Hematopoietic multipotent progenitor cell treated with erythropoietin and hydrocortisone succinate and interleukin-3 and kit ligand, for 6 days (in vitro differentiated cells): ENCODE results near the gene TLE3.

ENCODE experiments used
- DNase-seq: peaks from one replicate; pipeline ENCODE4 v3.0.0-alpha.2; 2015

Gene TLE3

DNA sequence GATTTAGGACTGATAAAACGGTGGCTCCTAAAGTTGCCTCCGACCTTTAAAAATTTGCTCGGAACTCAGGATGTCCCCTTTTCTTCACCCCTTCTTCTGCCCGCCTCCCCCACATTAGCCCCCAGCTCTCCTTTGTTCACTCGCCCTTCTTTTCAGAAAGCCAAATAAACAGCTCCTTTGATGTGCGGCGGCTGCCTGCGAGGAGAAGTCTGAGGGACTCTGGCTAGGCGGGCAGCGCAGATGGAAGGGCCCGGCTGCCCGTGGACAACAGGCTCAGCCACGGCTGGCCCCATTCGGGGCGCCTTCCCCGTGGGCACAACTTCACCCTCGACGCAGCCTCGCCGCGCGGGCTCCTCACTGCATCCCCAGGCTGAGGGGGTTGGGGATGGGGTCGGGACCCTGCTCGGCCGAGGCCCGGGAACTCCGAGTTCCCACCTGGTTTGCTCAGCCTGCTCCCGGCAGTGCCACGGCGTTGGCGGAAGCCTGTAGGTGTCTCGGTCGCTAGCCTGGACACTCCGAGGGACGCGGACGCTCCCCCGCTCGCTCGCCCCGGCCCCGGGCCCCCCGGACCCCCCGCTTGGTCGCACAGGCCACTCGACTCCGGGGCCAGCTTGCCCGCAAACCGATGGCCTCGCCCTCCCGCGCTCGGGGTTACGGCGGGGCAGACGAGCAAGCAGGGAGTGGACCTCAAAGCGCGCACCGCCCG, 897 bp upstream of the TLE3 start:
- DNase-seq: peak; percentile 54

DNA sequence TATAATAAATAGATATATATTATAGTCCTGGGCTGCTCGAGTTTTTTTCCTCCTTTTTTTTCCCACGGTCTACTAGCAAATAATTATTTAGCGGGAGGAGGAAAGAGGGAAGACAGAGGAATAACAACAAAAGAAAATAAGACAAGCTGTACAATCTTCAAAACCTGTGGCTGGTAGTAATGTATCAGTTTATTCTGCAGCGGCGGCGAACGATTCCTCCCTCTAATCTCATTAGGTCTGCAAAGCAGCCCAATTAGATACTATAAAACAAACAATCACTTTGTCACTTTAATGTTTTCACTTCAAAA, 390 bp upstream of the TLE3 start:
- no peak for DNase-seq

DNA sequence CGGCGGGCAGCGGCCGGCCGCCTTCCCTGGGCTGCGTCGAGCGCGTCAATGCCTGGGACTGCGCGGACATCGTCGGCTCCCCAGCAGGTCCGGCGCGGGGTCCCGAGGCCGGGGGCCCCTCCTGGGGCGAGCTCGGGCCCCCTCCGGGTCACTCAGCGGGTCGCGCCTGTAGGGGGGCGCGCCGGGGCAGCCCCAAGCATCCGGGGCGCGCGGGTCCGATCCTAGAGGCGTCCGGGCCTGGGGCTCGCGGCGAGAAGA, 725 bp downstream of the TLE3 start:
- no peak for DNase-seq

DNA sequence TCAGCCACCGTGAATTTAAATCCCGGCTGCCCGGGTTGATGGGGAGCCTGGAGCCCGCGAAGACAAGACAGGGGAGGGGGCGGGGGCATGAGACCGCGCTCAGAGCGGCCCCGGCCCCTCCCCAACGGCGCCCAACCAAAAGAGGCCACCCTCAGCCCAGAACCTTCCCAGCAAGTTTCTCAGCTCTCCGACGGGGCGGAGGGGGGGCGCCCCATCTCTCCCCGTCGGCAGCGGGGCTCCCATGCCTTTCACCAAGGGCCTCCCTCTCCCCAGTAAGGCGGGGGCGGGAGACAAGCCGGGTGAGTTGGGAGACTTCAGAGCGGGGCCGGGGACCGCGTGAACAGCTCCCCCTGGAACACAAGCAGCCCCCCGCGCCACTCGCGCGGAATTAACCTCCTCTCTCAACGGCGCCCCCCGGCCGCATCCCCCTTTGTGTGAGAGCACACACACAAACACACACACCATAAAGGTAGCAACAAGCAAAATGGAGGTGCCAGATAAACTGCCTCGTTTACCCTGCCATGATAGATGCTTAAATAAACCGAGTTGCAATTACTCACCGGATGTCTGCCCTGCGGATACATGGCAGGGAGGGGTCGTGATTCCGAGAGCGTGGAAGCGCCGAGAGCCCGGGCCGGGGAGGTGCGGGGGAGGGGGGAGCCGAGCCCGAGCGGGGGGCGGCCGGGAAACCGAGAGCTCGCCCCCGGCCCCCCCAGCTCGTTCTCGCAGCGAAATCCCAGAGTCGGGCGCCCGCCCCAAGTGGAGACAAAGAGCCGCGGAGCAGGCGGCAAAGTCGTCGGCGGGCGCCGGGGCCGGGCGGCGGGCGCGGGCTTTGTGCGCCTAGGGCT, 1.3 kb downstream of the TLE3 start:
- peak; percentile 61 for DNase-seq

DNA sequence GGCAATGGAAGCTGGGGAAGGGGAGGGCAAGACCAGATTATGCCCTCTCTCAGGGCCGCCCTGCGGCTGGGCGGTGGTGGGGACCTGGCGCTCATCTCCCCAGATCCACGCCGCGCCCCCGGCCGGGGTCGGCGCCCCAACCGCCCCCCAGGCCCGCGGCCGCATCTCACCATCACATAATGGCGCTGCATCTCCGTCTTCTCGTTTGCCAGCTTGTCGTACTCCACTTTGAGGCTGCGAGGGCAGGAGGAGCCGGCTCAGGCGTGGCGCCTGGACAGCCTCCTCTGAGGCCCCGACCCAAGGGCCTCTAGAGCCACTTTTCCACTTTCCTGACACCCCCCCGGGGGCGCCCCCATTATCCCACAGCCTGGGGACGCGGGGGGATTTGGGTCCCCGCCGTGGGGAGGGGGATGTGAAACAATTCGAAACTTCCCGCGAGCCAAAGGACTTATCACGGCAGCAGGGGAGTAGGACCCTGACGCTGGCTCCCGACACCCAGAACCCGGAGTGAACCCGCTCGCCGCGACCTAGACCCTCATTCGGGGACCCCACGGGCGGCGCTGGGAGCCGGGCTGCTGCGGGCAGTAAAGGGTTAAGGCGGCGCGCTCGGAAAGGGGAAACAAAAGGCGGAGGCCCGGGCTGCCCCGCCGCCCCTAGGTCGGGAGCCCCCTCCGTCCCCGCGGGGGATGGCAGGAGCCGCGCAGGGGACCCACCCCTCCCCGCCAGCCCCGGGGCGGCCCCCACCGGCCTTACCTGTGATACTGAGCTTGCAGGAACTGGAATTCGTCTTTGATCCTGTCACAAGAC, 2.1 kb downstream of the TLE3 start:
- DNase-seq: peak; percentile 67

DNA sequence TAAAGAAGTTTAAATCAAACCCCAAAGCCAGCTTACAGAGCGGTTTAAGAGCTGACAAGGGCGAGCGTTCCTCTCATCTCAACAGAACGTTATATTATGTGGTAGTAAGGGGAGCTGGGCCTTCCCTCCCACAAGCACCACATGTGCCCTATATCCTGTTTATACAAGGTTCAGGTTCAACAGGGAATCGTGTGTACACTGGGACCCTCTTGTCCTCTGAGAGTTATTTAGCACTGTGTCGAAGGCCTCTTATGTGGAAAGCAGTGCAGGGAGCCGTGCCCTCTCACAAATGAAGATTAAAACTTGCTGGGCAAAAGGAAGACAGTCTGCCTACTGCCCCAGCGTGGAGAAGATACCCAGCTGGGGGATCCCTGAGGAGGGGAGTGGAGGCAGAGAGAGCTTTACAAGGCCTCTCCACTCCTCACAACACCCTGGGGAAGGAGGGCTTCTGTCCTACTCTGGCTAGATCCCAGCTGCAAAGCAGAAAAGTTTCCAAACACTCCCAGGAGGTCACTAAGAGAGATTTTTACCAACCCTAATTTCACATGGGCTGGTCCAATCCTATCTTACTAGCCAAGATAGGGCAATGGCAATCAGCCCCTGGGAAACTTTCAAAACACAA, 2.9 kb downstream of the TLE3 start:
- peak; percentile 46 for DNase-seq

DNA sequence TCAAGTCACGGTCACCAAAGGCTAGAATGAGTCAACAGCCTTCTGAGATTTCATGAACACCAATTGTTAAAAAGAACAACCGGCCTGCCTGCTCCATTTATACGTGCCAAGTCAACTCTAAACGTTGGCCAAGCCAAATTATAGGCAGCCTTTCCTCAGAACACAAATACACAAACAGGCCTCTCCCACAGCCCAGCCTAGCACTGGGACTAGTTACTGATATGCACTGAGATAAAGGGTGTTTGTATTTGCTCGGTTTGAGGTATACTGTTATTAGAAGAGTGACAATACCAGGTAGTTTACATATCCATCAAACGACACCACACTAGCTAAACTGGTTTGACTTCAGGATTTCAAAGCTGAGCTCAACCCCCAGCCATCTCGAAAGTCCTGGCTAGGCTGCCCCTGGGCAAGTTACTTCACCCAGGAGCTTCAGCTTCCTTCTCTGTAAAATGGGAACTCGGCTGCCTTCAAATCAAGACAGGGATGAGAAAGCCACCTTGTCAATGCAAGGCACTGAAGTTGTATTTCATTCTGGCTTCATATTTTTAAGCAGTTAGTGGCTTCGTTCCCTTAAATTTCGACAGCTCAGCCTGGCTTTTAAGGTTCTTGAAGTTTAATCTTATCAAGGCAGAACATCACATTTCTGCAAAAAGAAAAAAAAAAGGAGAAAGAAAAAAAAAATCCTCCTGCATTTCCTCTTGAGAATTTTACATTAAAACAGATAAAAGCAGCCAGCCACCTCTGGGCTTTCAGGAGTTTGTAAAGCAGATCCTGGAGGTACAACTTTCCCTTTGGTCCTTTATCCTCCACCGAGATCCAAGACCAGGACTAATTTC, 4.0 kb downstream of the TLE3 start:
- peak; percentile 55 for DNase-seq

DNA sequence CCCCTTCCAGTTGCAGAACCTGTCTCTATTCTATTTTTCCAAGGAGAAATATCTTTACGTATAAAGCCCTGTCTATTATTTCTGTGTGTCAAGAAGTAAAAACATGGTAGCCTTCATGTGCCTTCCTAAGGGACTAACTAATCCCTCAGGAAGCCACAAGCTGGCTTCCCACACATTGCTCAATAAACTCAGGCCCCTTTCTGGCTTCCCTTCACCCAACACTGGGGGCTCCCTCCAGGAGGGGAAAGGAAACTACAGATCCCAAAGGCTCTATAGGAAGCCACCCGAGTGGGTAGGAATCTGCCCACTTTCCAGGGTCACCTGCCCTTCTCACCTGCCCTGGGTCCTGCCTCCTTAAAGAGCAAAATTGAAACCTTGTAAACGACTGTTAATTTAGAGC, 4.6 kb downstream of the TLE3 start:
- no peak for DNase-seq

DNA sequence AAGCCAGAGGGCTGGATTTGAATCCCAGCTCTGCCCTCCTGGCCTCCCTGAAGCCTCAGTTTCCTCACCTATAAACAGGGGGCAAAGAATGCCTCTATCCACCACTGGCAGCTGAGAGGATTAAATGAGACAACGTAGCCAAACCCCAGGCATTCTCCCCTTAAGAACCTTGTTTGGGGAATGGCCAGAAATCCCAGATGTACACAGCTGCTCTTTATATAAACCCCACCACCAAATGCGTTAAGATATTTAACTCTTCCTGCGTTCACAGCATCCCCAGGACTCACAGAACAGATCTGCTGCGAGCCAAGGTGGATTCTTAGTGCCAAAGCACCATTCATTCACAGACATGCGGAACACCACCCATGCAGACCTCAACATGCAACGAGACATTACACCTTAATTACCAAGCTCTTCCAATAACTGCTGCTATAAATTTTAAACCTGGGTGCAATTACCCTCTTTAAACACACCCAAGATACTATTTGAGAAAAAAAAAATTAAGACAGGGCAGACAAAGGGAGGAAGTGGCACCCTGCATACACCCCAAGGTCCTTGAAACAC, 5.2 kb downstream of the TLE3 start:
- DNase-seq: no peak

DNA sequence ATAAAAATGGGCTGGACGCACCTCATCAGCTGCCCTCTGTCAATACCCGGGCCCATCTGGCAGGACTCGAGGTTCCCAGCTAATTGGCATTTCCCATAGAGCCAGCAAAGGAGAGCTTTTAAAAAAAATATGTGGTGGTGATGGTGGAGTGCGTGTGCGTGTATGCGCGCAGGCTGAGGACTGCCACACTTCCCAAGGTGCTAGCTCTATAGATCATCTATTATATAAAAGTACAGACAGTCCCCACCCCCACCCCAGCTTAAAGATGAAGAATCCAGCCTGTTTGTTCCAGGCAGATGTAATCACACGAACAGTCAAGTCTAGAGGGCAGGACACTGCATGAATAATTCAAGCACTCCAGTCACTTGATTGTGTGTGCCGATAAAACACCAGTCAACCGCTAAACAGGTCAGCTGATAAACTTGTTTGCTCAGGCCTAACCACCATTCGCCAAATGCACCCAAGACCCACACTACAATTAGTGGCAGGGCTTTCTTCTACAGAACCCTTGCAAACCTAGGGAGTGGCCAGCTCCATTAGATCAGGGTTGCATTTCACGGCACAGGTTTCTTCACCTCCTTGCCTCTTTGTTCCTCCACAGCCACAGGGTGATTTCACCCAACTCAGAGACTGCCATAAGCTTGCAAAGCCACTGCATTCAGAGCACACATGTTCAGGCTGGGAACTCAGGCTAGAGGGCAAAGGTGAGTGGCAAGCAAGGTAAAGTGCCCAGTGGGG, 5.8 kb downstream of the TLE3 start:
- DNase-seq: peak; percentile 90

DNA sequence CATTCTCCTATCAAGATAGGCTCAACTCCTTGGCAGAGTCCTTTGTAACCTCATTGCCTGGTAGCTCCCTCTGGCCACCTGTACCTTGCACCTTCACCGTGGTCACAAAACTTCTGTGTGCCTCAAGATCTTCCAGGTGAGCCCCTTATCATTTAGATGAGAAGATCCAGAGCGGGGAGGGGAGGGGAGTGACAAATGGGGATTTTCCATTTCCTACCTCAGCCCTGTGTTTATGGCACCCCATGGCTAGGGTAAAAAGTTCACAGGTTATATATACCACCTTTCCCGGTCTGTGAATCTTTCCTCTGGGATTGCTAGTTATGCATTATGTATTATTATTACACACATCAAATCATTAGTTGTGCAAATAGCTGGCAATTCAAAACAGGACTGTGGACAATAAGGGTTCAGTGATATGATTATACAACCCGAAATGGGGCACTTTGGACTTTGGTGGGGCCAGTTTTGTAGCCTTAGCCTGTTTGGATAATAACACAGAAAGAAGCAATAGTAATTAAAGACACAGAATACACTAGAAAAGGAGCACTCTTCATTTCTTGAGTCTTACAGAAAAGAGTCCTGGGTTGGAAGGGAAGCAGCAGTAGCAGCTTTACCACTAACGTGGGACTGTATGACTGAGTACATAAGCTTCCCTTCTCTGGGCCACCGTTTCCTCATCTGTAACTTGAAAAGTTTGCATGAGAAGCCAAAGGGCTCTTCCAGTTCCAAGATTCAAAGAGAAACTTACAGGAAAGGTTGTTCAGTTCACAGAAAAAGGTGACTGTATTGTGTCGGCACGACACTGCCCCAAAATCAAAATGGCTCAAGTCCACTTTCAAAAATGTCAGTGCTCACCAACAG, 7.1 kb downstream of the TLE3 start:
- DNase-seq: no peak

DNA sequence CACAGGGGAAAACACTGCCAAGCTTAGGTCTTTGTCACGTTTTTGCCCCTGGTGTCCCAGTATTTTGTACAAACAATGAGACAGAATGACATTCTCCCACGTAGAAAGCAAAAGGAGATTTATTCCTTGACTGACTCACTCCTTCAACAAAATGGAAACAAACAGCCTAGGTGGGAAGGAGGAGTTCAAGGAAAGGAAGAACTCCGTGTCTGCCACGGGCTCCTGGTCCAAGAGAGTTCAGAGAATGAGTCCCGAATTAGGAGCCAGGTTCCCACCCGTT, 8.1 kb downstream of the TLE3 start:
- DNase-seq: no peak

DNA sequence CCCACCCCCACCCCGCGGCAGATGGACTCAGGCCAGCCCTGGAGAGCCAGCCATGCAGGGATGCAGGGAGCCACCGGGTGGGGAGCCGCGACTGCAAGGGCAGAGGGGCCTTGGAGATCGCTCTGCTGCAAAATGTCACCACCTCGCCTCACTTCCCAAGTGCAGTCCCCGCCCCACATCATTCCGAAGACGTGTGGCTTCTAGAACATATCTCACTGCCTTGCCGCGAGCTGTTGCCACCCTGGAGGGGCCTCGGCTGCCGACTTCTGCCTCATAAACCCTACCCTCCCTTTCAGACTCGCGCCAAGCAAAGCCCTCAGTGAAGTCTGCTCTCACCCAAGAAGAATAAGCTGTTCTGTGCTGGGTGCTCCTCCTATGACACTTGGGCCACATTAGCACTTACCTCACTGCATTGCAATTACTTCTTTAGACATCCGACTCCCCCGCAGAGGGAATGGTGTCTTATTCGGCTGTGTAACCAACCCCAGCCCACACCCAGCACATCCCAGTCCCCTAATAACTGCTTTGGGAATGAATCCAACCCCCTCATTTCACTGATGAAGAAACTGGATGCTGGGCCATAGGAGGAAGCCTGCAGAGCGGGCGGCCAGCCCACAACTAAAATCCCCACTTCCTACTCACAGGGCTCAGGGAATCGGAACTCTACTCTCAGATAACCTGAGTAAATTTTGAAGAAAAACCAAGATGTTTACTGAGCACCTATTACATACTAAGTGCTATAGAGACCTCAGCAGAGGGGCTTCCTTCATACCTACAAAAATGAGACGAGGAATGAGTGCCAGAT, 8.6 kb downstream of the TLE3 start:
- no peak for DNase-seq

DNA sequence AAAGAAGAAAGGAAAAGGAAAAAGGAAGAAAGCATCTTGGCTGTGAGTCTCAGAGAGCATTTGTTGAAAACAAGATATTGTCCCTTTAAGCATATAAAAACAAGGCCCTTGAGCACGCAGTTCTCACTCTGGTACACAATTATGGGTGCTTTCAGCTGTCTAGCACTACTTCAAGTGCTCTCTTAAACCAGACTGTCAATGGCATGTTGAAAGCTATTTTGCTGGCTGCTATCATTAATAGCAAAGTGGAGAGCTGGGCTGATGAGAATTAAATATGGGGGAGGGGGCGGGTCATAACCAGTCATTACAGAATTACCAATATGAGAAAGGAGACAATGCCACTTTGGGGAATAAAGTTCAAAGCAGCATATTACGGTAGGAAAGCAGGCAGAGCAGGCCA, 9.3 kb downstream of the TLE3 start:
- DNase-seq: no peak

DNA sequence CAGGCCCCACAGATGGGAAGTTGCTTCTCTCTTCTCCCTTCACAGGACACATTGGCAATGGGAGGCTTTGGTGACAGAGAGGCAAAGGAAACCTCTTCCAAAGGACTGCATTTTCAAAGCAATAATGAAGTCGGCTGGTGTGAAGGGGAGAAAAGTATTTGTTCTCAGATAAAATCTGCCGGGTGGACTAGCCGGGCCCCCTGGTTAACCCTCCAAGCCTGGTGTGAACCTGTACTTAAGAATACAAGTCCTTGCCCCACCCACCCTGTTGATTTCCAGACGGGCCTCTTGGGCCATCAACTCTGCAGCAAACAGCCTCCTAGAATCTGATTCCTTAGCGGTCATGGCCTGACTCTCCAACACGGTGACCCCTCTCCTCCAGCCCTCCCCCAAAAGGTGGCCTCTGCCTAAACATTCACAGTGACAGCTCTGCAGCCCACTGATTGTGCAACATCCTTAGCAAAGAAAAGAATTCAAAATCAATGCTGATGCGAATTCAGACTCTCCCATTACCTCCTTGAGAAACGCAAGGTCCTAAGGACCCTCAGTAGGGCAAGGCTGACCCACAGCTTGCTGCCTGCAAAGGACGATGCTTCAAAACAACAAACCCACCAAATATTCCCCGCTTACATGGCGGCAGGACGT, 9.9 kb downstream of the TLE3 start:
- DNase-seq: no peak

DNA sequence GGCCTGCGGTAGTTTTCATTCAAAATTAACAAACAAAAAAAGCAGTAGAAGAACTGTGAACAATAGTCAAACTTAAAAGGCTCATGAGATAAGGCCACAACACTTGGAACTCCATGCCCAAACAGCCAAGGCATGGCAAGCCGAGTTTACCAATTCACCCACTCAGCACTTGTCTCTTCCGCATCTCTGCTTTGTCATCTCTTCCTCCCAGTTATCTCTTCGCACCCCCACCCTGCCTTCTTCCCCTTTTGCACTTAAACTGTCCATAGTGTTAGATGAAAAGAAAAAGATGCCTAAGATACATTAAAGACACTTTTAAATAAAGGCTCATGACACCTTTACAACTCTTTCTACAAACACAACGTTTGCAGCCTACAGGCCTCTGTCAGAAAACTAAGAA, 11.1 kb downstream of the TLE3 start:
- peak; percentile 89 for DNase-seq

DNA sequence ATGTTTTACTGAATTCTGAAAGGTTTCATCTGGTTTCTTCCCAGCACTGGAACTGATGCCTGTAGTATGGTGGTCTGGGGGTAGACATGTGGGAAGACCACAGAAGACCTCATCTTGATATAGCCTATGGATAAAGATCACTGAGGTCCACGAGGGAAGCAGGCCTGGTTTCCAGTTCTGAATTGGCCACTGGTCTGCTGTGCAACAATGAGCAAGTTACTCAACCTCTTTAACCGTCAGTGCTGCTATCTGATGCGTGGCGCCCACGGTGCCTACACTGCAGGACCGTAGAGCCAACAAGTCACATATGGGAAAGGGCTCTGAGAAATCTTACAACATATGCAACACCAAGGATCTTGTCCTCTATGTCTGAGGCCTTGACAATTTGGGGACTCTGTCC, 13.3 kb downstream of the TLE3 start:
- peak; percentile 75 for DNase-seq

DNA sequence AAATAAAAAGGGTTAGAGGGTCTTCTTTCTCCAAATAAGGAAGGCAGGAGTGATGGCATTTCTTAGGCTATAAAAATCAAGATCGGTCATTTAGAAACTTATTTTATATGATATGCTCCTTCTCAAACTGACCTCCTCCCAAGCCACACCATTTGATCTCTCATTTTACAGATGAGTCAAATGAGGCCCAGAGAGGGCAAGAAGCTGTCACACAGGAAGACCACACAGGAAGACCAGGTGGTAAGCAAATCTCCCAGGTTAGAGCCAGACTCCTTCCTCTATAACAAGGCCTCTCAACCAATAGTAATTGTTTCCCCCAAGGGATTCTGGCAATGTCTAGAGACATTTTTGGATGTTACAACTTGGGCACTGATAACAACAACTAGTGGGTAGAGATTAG, 13.8 kb downstream of the TLE3 start:
- peak; percentile 27 for DNase-seq

DNA sequence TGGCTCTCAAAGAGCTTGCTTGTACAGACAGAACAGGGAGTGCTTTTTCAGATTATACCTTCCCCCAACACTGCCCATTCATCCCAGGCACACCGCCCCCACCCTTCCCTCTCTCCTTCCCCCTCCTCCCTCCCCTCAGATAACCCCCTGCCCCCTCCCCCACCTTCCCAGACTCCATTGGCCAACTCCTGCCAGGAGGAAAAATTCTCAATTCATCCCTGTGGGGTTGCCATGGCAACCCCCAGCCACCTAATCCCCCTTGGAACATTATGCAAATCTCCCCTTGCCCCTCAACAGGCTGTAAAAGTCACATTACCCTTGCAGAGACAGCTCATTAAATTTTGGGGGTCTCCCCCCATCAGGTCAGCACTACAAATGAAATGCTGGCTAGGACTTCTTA, 14.3 kb downstream of the TLE3 start:
- no peak for DNase-seq
